ENCODE data around the gene FER1L5. TPM values are rescaled to one million over a fixed set of nuclear protein-coding genes. Genes with fewer than 3 reads are reported as not detected.

The FER1L5 gene
- total and polyA plus RNA-seq, 2 donors (not counting 1 experiment from before 2014, with no cell fraction given): not detected

- no peak overlapping the region for H3K4me2 ChIP-seq (replicated peaks; ENCODE audit: low read depth, low read length, poor library complexity, severe bottlenecking)
- no peak for ATAC-seq (ENCODE audit: low read depth)
- 71% methylated on average over 14 of the region's 19 CpGs for WGBS (ENCODE audit: insufficient coverage)
These were observed 43.3 kb downstream of the FER1L5 start for GRCh38 chr2:96685577-96686459.

More at GRCh38 chr2:96685577-96686459, 43.3 kb downstream of the FER1L5 start:
- no peak overlapping the region for H3K27ac Mint-ChIP-seq
- Histone ChIP-seq H4K20me1 (ENCODE audit: control insufficient read depth, insufficient read depth, low read length, poor library complexity, severe bottlenecking) (no peaks in the 10 kb centered on the region), H3K9me3 (ENCODE audit: control extremely low read depth in 1 of 3, control insufficient read depth in 2 of 3, insufficient read depth in 1 of 3, low read length in 2 of 3) (no peaks in the 10 kb centered on the region), H3K79me2 (ENCODE audit: control insufficient read depth, insufficient read depth, low read length) (no peaks in the 10 kb centered on the region), H3K27me3 (replicated peaks in 1 of 4; ENCODE audit: control extremely low read depth in 1 of 4, control insufficient read depth in 3 of 4, insufficient read depth in 4 of 4, low read length in 3 of 4) (peaks cover 0 to 4% (median 1%) of the 10 kb centered on the region in 4 experiments), H3K9ac (ENCODE audit: low read length) (no peak overlapping the region), H2AFZ (ENCODE audit: insufficient read depth, low read depth, low read length, poor library complexity, severe bottlenecking) (no peak overlapping the region), H3K4me3 (ENCODE audit: control extremely low read depth in 1 of 5, extremely low read depth in 1 of 5, insufficient read depth in 1 of 5, low read depth in 2 of 5, low read length in 4 of 5) (no peak overlapping the region), H3K36me3 (replicated peaks in 1 of 2; ENCODE audit: control extremely low read depth in 1 of 2, control insufficient read depth in 1 of 2, extremely low read depth in 1 of 2, insufficient read depth in 2 of 2, low read length in 1 of 2) (no peaks in the 10 kb centered on the region), H3K4me1 (ENCODE audit: control insufficient read depth in 2 of 2, insufficient read depth in 2 of 2, low read length in 2 of 2) (no peaks in the 10 kb centered on the region), H3K27ac (ENCODE audit: low read length in 2 of 2) (no peak overlapping the region)
- intact Hi-C loops (cut with micrococcal nuclease): no loop called here
- DNase-seq: no peak
- no peaks in the 10 kb centered on the region for H3K4me1 Mint-ChIP-seq
- CTCF ChIA-PET: no interaction called here
- POLR2A ChIA-PET: no interaction called here
- peaks cover 12% of the 10 kb centered on the region for H3K27me3 Mint-ChIP-seq
- no peak overlapping the region for H3K4me3 Mint-ChIP-seq
- H3K9me3 Mint-ChIP-seq (ENCODE audit: insufficient read depth): no peaks in the 10 kb centered on the region
- TF ChIP-seq CTCF (IDR thresholded peaks at IDR 0.05): no peak
- no peak for TF ChIP-seq EZH2 (IDR thresholded peaks at IDR 0.05; ENCODE audit: borderline replicate concordance, insufficient read depth, low read depth, low read length, poor library complexity, severe bottlenecking)
